Measurements from ENCODE around the gene ATP5IF1.

DNA sequence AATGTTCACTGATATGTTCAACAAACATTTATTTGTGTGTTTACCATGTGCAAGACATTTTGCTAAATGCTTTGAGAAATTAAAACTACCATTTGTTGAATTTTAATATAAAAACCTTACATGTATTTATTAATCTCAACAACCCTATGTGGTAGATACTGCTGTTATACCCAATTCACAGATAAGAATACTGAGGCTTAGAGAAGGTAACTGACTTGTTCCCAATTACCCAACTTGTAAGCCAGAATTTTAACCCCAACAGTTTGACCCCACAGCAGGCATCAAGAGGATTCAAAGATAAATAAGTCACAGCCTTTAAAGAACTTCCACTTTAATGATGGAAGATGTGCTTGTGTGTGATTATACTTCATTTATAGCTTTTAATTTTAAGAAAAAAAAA is 6.8 kb upstream of the ATP5IF1 start:
- TF ChIP-seq CTCF (IDR thresholded peaks at IDR 0.05; ENCODE audit: low read length) (no peak), EZH2 (IDR thresholded peaks at IDR 0.05; ENCODE audit: borderline replicate concordance, low read length) (no peak)

Data from OCI-LY1 (cell line).